A549 (cell line): ENCODE data around the gene ARMS2. TPM values are rescaled to one million over a fixed set of nuclear protein-coding genes. Genes with fewer than 3 reads are reported as not detected.

Experiments used
- ATAC-seq, 2 experiments: fragments of 200-7000 bp in 1 of 2; fragments of >200 bp in 1 of 2; cut with Nextera tagmentation in 1 of 2; cut with Tn5 transposase in 1 of 2; 3 replicates each; pipeline versions ENCODE4 v1.8.0 to v1.9.1; 2018 to 2020; ENCODE audit warnings: mild to moderate bottlenecking in 1 of 2, moderate library complexity in 1 of 2
- CTCF ChIA-PET: fragments of 300-600 bp; sonication (Branson Sonifier 250); formaldehyde crosslinking; extraction: SDS; loops from one replicate; lab custom pipeline; 2021; ENCODE audit warnings: antibody characterized with exemption, inconsistent platforms; lab: Yijun Ruan, JAX
- POLR2A ChIA-PET: fragments of 350-600 bp; formaldehyde crosslinking; extraction: SDS; loops from one replicate; lab custom pipeline; 2021; ENCODE audit warnings: antibody characterized with exemption, inconsistent platforms; lab: Yijun Ruan, JAX
- DNase-seq, 2 experiments: peaks; one replicate each; pipeline versions ENCODE4 v3.0.0 to v3.0.0-alpha.2; 2011 to 2016; ENCODE audit warnings: low read depth in 1 of 2, low spot score in 1 of 2
- FAIRE-seq: peaks from 2 replicates; lab custom pipeline; 2011; peaks lifted over from hg19 to GRCh38; lab: Jason Lieb, UNC
- H3K27ac ChIP-seq, 2 experiments: fragments of >200 bp; sonication (Bioruptor Twin); formaldehyde crosslinking; 3 replicates each; pipeline ENCODE4 v1.5.1; 2016 to 2017
- H3K4me1 ChIP-seq: fragments of >200 bp; sonication (Bioruptor Twin); formaldehyde crosslinking; 3 replicates; pipeline ENCODE4 v1.6.1; 2016
- H3K4me2 ChIP-seq: fragments of >200 bp; sonication (Bioruptor Twin); formaldehyde crosslinking; 3 replicates; pipeline ENCODE4 v1.6.1; 2016
- H3K4me3 ChIP-seq: fragments of >200 bp; sonication (Bioruptor Twin); formaldehyde crosslinking; 3 replicates; pipeline ENCODE4 v1.5.1; 2016
- H3K9me3 ChIP-seq: fragments of >200 bp; sonication (Bioruptor Twin); formaldehyde crosslinking; 3 replicates; pipeline ENCODE4 v1.6.1; 2016
- BHLHE40 ChIP-seq: IDR thresholded peaks from 2 replicates; pipeline ENCODE4 v1.6.1; 2012; ENCODE audit warnings: low read depth, low read length, inconsistent platforms
- CBX2 ChIP-seq: fragments of 200-600 bp; sonication (generic); IDR thresholded peaks from 2 replicates; pipeline ENCODE4 v1.6.1; 2016; ENCODE audit warnings: low read depth, mild to moderate bottlenecking, borderline replicate concordance
- CEBPB ChIP-seq, 2 experiments: fragments of >200 bp in 1 of 2; sonication (Bioruptor Twin) in 1 of 2; formaldehyde crosslinking in 1 of 2; IDR thresholded peaks; 2 replicates each; pipeline ENCODE4 v1.6.1; 2012 to 2016
- EHMT2 ChIP-seq: fragments of 200-600 bp; sonication (generic); IDR thresholded peaks from 2 replicates; pipeline ENCODE4 v1.6.1; 2016; ENCODE audit warnings: antibody characterized with exemption, low read depth, mild to moderate bottlenecking, moderate library complexity
- HOXA7 ChIP-seq: fragments of 250-450 bp; sonication (Bioruptor Pico); IDR thresholded peaks from 2 replicates; pipeline ENCODE4 v1.5.0; 2020; ENCODE audit warnings: mild to moderate bottlenecking, moderate library complexity
- HOXB13 ChIP-seq: fragments of 250-450 bp; sonication (Bioruptor Pico); IDR thresholded peaks from 2 replicates; pipeline ENCODE4 v1.5.0; 2020; ENCODE audit warnings: low read depth, mild to moderate bottlenecking, moderate library complexity
- HOXB5 ChIP-seq: fragments of 250-450 bp; sonication (Bioruptor Pico); IDR thresholded peaks from 2 replicates; pipeline ENCODE4 v1.5.0; 2020; ENCODE audit warnings: mild to moderate bottlenecking, moderate library complexity
- JUN ChIP-seq, 2 experiments: fragments of >200 bp; sonication (Bioruptor Twin); formaldehyde crosslinking; IDR thresholded peaks; 2 replicates in 1 of 2; 3 replicates in 1 of 2; pipeline ENCODE4 v1.6.1; 2016 to 2017
- JUNB ChIP-seq: fragments of >200 bp; sonication (Bioruptor Twin); formaldehyde crosslinking; IDR thresholded peaks from 2 replicates; pipeline ENCODE4 v1.6.1; 2016
- KDM1A ChIP-seq: fragments of 200-600 bp; sonication (generic); IDR thresholded peaks from 2 replicates; pipeline ENCODE4 v1.6.1; 2016; ENCODE audit warnings: low read depth, mild to moderate bottlenecking
- KDM5A ChIP-seq: fragments of 200-600 bp; sonication (generic); IDR thresholded peaks from 2 replicates; pipeline ENCODE4 v1.6.1; 2016; ENCODE audit warnings: antibody characterized with exemption, mild to moderate bottlenecking
- MAFK ChIP-seq: fragments of 450-650 bp; IDR thresholded peaks from 2 replicates; pipeline ENCODE4 v1.6.1; 2014; ENCODE audit not compliant: partially characterized antibody
- NFE2L2 ChIP-seq: fragments of 150-350 bp; conservative IDR thresholded peaks from 2 replicates; pipeline ENCODE4 v1.6.1; 2014; ENCODE audit warnings: low read length
- NPAS2 ChIP-seq: fragments of 250-450 bp; sonication (Bioruptor Pico); IDR thresholded peaks from 2 replicates; pipeline ENCODE4 v1.8.0; 2022; ENCODE audit warnings: mild to moderate bottlenecking, moderate library complexity, borderline replicate concordance
- POLR2A ChIP-seq: IDR thresholded peaks from 2 replicates; pipeline ENCODE4 v1.6.1; 2012; ENCODE audit warnings: mild to moderate bottlenecking, low read length
- RAD21 ChIP-seq, 2 experiments: fragments of >200 bp in 1 of 2; sonication (Bioruptor Twin) in 1 of 2; formaldehyde crosslinking in 1 of 2; IDR thresholded peaks in 1 of 2; conservative IDR thresholded peaks in 1 of 2; 2 replicates in 1 of 2; 3 replicates in 1 of 2; pipeline ENCODE4 v1.6.1; 2012 to 2018; ENCODE audit warnings: inconsistent platforms in 1 of 2
- RARB ChIP-seq: fragments of 250-450 bp; sonication (Bioruptor Pico); IDR thresholded peaks from 2 replicates; pipeline ENCODE4 v1.8.0; 2021; ENCODE audit warnings: mild to moderate bottlenecking, moderate library complexity
- RCOR1 ChIP-seq: fragments of 150-350 bp; IDR thresholded peaks from 2 replicates; pipeline ENCODE4 v1.6.1; 2014; ENCODE audit warnings: antibody characterized with exemption, low read length, low read depth
- SMC3 ChIP-seq: fragments of >200 bp; sonication (Bioruptor Twin); formaldehyde crosslinking; IDR thresholded peaks from 3 replicates; pipeline ENCODE4 v1.6.1; 2018; ENCODE audit warnings: inconsistent platforms
- ZNF302 ChIP-seq: fragments of 250-450 bp; sonication (Bioruptor Pico); IDR thresholded peaks from 2 replicates; pipeline ENCODE4 v1.9.0; 2021; ENCODE audit warnings: inconsistent platforms, mild to moderate bottlenecking, moderate library complexity
- WGBS: methylation state at CpG from one replicate; pipeline ENCODE4 v1.1.6; 2017; ENCODE audit errors: missing lambda C conversion rate; 5-methylcytosine and 5-hydroxymethylcytosine counted together
- polyA plus RNA-seq, 4 experiments: library from polyadenylated mRNA; depleted of rRNA in 3 of 4; stranded (reverse); fragments of >200 nt; fragmentation: RNase III in 1 of 4; extraction: RNeasy Plus Mini Kit Qiagen cat#74134 plus additional on column Dnase treatment in 1 of 4; gene quantifications; 2 replicates in 3 of 4; 3 replicates in 1 of 4; pipeline ENCODE4 v1.2.3, GENCODE V29; 2011 to 2017
- TF ChIP-seq, protein P1 (sequence below): fragments of >200 bp; sonication (Bioruptor Twin); formaldehyde crosslinking; IDR thresholded peaks from 2 replicates; pipeline ENCODE4 v1.6.1; 2016
- TF ChIP-seq, protein P2 (sequence below): fragments of >200 bp; sonication (Bioruptor Twin); formaldehyde crosslinking; IDR thresholded peaks from 3 replicates; pipeline ENCODE4 v1.5.1; 2016
- TF ChIP-seq, protein P3 (sequence below): IDR thresholded peaks from 2 replicates; pipeline ENCODE4 v1.6.1; 2012
- TF ChIP-seq, protein P4 (sequence below): fragments of 250-450 bp; sonication (Bioruptor Pico); IDR thresholded peaks from 2 replicates; pipeline ENCODE4 v1.5.0; 2021; ENCODE audit warnings: mild to moderate bottlenecking, moderate library complexity, borderline replicate concordance

ARMS2 gene
- polyA plus RNA-seq, 2 of the 4 experiments (the other 2 are of a cell fraction) = not detected

DNA sequence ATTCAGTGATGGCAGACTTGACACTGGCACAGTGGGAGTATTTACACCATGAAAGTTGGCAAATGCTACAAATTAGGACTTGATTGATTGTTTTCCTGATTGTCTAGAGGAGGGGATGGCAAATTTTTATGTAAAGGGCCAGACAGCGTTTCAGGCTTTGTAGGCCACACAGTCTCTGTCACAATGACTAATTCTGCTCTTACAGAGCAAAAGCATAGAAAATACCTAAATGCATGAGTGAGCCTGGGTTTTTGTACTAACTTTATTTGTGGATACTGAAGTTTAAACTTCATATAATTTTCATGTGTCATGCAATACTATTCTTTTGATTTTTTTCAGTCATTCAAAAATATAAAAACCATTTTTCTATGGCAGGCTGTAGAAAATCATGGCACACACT, 9.0 kb upstream of the ARMS2 start:
- FAIRE-seq (no peak), ATAC-seq (no peak), DNase-seq (no peak)
- TF ChIP-seq, protein P1, sequence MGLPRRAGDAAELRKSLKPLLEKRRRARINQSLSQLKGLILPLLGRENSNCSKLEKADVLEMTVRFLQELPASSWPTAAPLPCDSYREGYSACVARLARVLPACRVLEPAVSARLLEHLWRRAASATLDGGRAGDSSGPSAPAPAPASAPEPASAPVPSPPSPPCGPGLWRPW = no peak
- TF ChIP-seq HOXA7 (CRISPR knock-in tag) = no peak
- TF ChIP-seq KDM5A = no peak
- TF ChIP-seq POLR2A = no peak
- no peak for TF ChIP-seq HOXB13 (CRISPR knock-in tag)
- peaks cover 16% of the 10 kb centered on the region; the same call in 2 of the 3 replicates for H3K4me1 ChIP-seq
- no peaks in the 10 kb centered on the region for H3K9me3 ChIP-seq
- ChIA-PET POLR2A (no interaction called here), CTCF (interaction anchor here (1.7 to 1.9 kb wide), 2 partner anchors 10 to 147 kb away, joined by 5 read pairs; no protein-coding TSS in a partner anchor)
- H3K4me2 ChIP-seq = no peak overlapping the region
- H3K27ac ChIP-seq = no peak overlapping the region
- WGBS = 90% methylated on average over 1 of the region's 1 CpG
- H3K4me3 ChIP-seq = no peak overlapping the region

DNA sequence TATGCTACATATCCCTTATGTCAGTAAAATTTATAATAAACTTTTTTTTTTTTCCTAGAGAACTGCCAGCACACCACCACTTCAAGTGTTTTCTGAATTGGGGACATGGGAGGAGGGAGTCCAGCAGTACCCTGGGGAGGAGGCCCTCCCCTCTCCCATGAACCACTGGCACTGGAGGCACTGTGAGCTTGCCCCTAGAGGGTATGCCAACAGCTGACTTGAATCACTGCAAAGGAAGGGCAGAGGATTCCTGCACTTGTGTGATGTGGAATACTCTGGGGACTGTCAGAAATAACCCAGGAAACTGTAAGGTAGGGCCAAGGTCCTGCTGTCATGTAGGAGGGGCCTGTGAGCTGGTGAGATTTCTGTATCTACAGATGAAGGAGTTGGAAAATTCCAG, 8.5 kb upstream of the ARMS2 start:
- TF ChIP-seq, protein P2, sequence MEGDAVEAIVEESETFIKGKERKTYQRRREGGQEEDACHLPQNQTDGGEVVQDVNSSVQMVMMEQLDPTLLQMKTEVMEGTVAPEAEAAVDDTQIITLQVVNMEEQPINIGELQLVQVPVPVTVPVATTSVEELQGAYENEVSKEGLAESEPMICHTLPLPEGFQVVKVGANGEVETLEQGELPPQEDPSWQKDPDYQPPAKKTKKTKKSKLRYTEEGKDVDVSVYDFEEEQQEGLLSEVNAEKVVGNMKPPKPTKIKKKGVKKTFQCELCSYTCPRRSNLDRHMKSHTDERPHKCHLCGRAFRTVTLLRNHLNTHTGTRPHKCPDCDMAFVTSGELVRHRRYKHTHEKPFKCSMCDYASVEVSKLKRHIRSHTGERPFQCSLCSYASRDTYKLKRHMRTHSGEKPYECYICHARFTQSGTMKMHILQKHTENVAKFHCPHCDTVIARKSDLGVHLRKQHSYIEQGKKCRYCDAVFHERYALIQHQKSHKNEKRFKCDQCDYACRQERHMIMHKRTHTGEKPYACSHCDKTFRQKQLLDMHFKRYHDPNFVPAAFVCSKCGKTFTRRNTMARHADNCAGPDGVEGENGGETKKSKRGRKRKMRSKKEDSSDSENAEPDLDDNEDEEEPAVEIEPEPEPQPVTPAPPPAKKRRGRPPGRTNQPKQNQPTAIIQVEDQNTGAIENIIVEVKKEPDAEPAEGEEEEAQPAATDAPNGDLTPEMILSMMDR = no peak
- no peak for TF ChIP-seq RCOR1
- TF ChIP-seq RARB (CRISPR knock-in tag) = no peak
- TF ChIP-seq, protein P3, sequence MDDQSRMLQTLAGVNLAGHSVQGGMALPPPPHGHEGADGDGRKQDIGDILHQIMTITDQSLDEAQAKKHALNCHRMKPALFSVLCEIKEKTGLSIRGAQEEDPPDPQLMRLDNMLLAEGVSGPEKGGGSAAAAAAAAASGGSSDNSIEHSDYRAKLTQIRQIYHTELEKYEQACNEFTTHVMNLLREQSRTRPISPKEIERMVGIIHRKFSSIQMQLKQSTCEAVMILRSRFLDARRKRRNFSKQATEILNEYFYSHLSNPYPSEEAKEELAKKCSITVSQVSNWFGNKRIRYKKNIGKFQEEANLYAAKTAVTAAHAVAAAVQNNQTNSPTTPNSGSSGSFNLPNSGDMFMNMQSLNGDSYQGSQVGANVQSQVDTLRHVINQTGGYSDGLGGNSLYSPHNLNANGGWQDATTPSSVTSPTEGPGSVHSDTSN = no peak
- no peak for TF ChIP-seq EHMT2
- TF ChIP-seq, protein P4, sequence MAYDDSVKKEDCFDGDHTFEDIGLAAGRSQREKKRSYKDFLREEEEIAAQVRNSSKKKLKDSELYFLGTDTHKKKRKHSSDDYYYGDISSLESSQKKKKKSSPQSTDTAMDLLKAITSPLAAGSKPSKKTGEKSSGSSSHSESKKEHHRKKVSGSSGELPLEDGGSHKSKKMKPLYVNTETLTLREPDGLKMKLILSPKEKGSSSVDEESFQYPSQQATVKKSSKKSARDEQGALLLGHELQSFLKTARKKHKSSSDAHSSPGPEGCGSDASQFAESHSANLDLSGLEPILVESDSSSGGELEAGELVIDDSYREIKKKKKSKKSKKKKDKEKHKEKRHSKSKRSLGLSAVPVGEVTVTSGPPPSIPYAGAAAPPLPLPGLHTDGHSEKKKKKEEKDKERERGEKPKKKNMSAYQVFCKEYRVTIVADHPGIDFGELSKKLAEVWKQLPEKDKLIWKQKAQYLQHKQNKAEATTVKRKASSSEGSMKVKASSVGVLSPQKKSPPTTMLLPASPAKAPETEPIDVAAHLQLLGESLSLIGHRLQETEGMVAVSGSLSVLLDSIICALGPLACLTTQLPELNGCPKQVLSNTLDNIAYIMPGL = no peak
- TF ChIP-seq HOXB5 (CRISPR knock-in tag) = no peak
- no peak for TF ChIP-seq JUNB
- no peak for TF ChIP-seq KDM1A
- TF ChIP-seq RAD21 (conservative IDR thresholded peaks at IDR 0.05 in 1 of 2, IDR thresholded peaks at IDR 0.05 in 1 of 2) = no peak
- no peak for TF ChIP-seq ZNF302 (CRISPR knock-in tag)
- TF ChIP-seq NPAS2 (CRISPR knock-in tag) = no peak
- TF ChIP-seq POLR2A = no peak
- TF ChIP-seq JUN (IDR thresholded peaks at IDR 0.05) = no peak
- no peak for TF ChIP-seq CEBPB (IDR thresholded peaks at IDR 0.05)
- TF ChIP-seq NFE2L2 = no peak
- TF ChIP-seq MAFK = no peak
- TF ChIP-seq BHLHE40 = no peak
- no peak for TF ChIP-seq SMC3
- no peak for TF ChIP-seq CBX2
- TF ChIP-seq, all 56 proteins: peak for 0
- CTCF ChIA-PET = interaction anchor here (1.7 to 1.9 kb wide), 2 partner anchors 10 to 147 kb away, joined by 5 read pairs; no protein-coding TSS in a partner anchor
- no peak overlapping the region for H3K4me3 ChIP-seq
- H3K4me1 ChIP-seq = peaks cover 20% of the 10 kb centered on the region
- no peak for FAIRE-seq
- no peak; a peak in 1 of 6 replicates for ATAC-seq
- POLR2A ChIA-PET = no interaction called here
- H3K9me3 ChIP-seq = no peaks in the 10 kb centered on the region
- H3K4me2 ChIP-seq = no peak overlapping the region
- no peak for DNase-seq
- H3K27ac ChIP-seq = no peak overlapping the region
